ENCODE measurements around the gene EXOC2. TPM values are rescaled to one million over a fixed set of nuclear protein-coding genes. Genes with fewer than 3 reads are reported as not detected.

EXOC2 gene
- total RNA-seq, 1 donor from 2014 or later: 29.2 TPM

GRCh38 chr6:679282-679681 is 13.7 kb downstream of the EXOC2 start:
- Histone ChIP-seq H3K4me3 (ENCODE audit: low read depth, low read length) (no peak overlapping the region), H3K36me3 (ENCODE audit: control insufficient read depth, insufficient read depth, low read length) (no peaks in the 10 kb centered on the region), H3K27me3 (ENCODE audit: control insufficient read depth, insufficient read depth, low read length) (no peaks in the 10 kb centered on the region)
- DNase-seq (ENCODE audit: low read depth) (no peak), FAIRE-seq (no peak)
- TF ChIP-seq CTCF (IDR thresholded peaks at IDR 0.05; ENCODE audit: insufficient read depth, low read length, severe bottlenecking): no peak

GRCh38 chr6:678520-678919 is 14.4 kb downstream of the EXOC2 start:
- FAIRE-seq (no peak), DNase-seq (ENCODE audit: low read depth) (no peak)
- H3K27me3 ChIP-seq (ENCODE audit: control insufficient read depth, insufficient read depth, low read length): no peaks in the 10 kb centered on the region
- no peak overlapping the region for H3K4me3 ChIP-seq (ENCODE audit: low read depth, low read length)
- TF ChIP-seq CTCF (IDR thresholded peaks at IDR 0.05; ENCODE audit: insufficient read depth, low read length, severe bottlenecking): no peak
- no peaks in the 10 kb centered on the region for H3K36me3 ChIP-seq (ENCODE audit: control insufficient read depth, insufficient read depth, low read length)

GRCh38 chr6:677919-678318 is 15.0 kb downstream of the EXOC2 start:
- H3K36me3 ChIP-seq (ENCODE audit: control insufficient read depth, insufficient read depth, low read length): no peaks in the 10 kb centered on the region
- FAIRE-seq (no peak), DNase-seq (ENCODE audit: low read depth) (no peak)
- no peaks in the 10 kb centered on the region for H3K27me3 ChIP-seq (ENCODE audit: control insufficient read depth, insufficient read depth, low read length)
- no peak overlapping the region for H3K4me3 ChIP-seq (ENCODE audit: low read depth, low read length)
- no peak for TF ChIP-seq CTCF (IDR thresholded peaks at IDR 0.05; ENCODE audit: insufficient read depth, low read length, severe bottlenecking)

GRCh38 chr6:674956-675355 is 18.0 kb downstream of the EXOC2 start:
- DNase-seq (ENCODE audit: low read depth) (no peak), FAIRE-seq (no peak)
- H3K36me3 ChIP-seq (ENCODE audit: control insufficient read depth, insufficient read depth, low read length): no peaks in the 10 kb centered on the region
- H3K4me3 ChIP-seq (ENCODE audit: low read depth, low read length): no peak overlapping the region
- no peaks in the 10 kb centered on the region for H3K27me3 ChIP-seq (ENCODE audit: control insufficient read depth, insufficient read depth, low read length)
- TF ChIP-seq CTCF (IDR thresholded peaks at IDR 0.05; ENCODE audit: insufficient read depth, low read length, severe bottlenecking): no peak

GRCh38 chr6:674406-674805 is 18.5 kb downstream of the EXOC2 start:
- FAIRE-seq (no peak), DNase-seq (ENCODE audit: low read depth) (no peak)
- Histone ChIP-seq H3K4me3 (ENCODE audit: low read depth, low read length) (no peak overlapping the region), H3K36me3 (ENCODE audit: control insufficient read depth, insufficient read depth, low read length) (no peaks in the 10 kb centered on the region), H3K27me3 (ENCODE audit: control insufficient read depth, insufficient read depth, low read length) (no peaks in the 10 kb centered on the region)
- TF ChIP-seq CTCF (IDR thresholded peaks at IDR 0.05; ENCODE audit: insufficient read depth, low read length, severe bottlenecking): no peak

- no peak overlapping the region for H3K4me3 ChIP-seq (ENCODE audit: low read depth, low read length)
- no peak for TF ChIP-seq CTCF (IDR thresholded peaks at IDR 0.05; ENCODE audit: insufficient read depth, low read length, severe bottlenecking)
- no peak for FAIRE-seq
- no peaks in the 10 kb centered on the region for H3K27me3 ChIP-seq (ENCODE audit: control insufficient read depth, insufficient read depth, low read length)
- no peak for DNase-seq (ENCODE audit: low read depth)
- no peaks in the 10 kb centered on the region for H3K36me3 ChIP-seq (ENCODE audit: control insufficient read depth, insufficient read depth, low read length)
Measured at GRCh38 chr6:667253-667927, 25.5 kb downstream of the EXOC2 start.
